CD14-positive monocyte (primary cell): ENCODE data around the gene HSPA2. TPM values are rescaled to one million over a fixed set of nuclear protein-coding genes. Genes with fewer than 3 reads are reported as not detected.

Experiments
- DNase-seq, 3 donors: peaks; one replicate each; pipeline ENCODE4 v3.0.0-alpha.2; 2011 to 2022
- H2AFZ ChIP-seq: 2 replicates; pipeline ENCODE4 v1.6.0; 2012; ENCODE audit warnings: mild to moderate bottlenecking, low read depth, low read length, inconsistent platforms; ENCODE audit not compliant: insufficient read depth, poor library complexity, severe bottlenecking
- H3K27ac ChIP-seq, 2 donors: 1 replicate in 1 of 2; 2 replicates in 1 of 2; pipeline ENCODE4 v1.5.1; 2012 to 2013; ENCODE audit warnings: low read length in 2 of 2, control low read depth in 1 of 2, inconsistent platforms in 1 of 2, low read depth in 1 of 2, mild to moderate bottlenecking in 1 of 2
- H3K27me3 ChIP-seq, 2 donors: one replicate each; pipeline versions ENCODE4 v1.6.0 to v1.6.1; 2011 to 2013; ENCODE audit warnings: low read length in 2 of 2; ENCODE audit not compliant: control insufficient read depth in 2 of 2, insufficient read depth in 2 of 2
- H3K36me3 ChIP-seq, 2 donors: replicated peaks in 1 of 2; 1 replicate in 1 of 2; 2 replicates in 1 of 2; pipeline versions ENCODE4 v1.5.1 to v1.6.1; 2012 to 2013; ENCODE audit warnings: low read length in 2 of 2, control low read depth in 1 of 2, inconsistent platforms in 1 of 2, mild to moderate bottlenecking in 1 of 2; ENCODE audit not compliant: insufficient read depth in 2 of 2, control insufficient read depth in 1 of 2
- H3K4me1 ChIP-seq, 2 donors: 1 replicate in 1 of 2; 2 replicates in 1 of 2; pipeline versions ENCODE4 v1.5.1 to v1.6.1; 2012 to 2013; ENCODE audit warnings: low read length in 2 of 2, control low read depth in 1 of 2, inconsistent platforms in 1 of 2, mild to moderate bottlenecking in 1 of 2, moderate library complexity in 1 of 2; ENCODE audit not compliant: insufficient read depth in 2 of 2, control insufficient read depth in 1 of 2
- H3K4me2 ChIP-seq: replicated peaks from 2 replicates; pipeline ENCODE3; 2012; ENCODE audit warnings: low read length, moderate library complexity, mild to moderate bottlenecking; ENCODE audit not compliant: poor library complexity, severe bottlenecking; ENCODE audit errors: extremely low read depth
- H3K4me3 ChIP-seq, 3 experiments: fragments of 200-600 bp in 1 of 3; sonication (generic) in 1 of 3; replicated peaks in 1 of 3; 1 replicate in 2 of 3; 2 replicates in 1 of 3; pipeline ENCODE4 v1.5.1; 2011 to 2013; ENCODE audit warnings: low read length in 3 of 3, mild to moderate bottlenecking in 3 of 3, control low read depth in 2 of 3, low read depth in 2 of 3, inconsistent platforms in 1 of 3, moderate library complexity in 1 of 3
- H3K79me2 ChIP-seq: 2 replicates; pipeline ENCODE4 v1.6.0; 2012; ENCODE audit warnings: mild to moderate bottlenecking, control low read depth, inconsistent platforms, low read length, moderate library complexity; ENCODE audit not compliant: insufficient read depth
- H3K9ac ChIP-seq: 2 replicates; pipeline ENCODE4 v1.6.0; 2017; ENCODE audit warnings: low read length, mild to moderate bottlenecking; ENCODE audit not compliant: insufficient read depth, poor library complexity, severe bottlenecking
- H3K9me3 ChIP-seq, 2 donors: replicated peaks in 1 of 2; 1 replicate in 1 of 2; 2 replicates in 1 of 2; pipeline versions ENCODE4 v1.5.1 to v1.6.1; 2012 to 2013; ENCODE audit warnings: low read length in 2 of 2, control low read depth in 1 of 2; ENCODE audit not compliant: control insufficient read depth in 1 of 2, insufficient read depth in 1 of 2
- H4K20me1 ChIP-seq: 2 replicates; pipeline ENCODE4 v1.6.0; 2012; ENCODE audit warnings: mild to moderate bottlenecking, low read length, control low read depth, moderate library complexity; ENCODE audit not compliant: insufficient read depth
- H3K27ac Mint-ChIP-seq, 7 donors: one replicate each; pipeline ENCODE4 v1.8.0; 2020; ENCODE audit warnings: mild to moderate bottlenecking in 7 of 7, mixed read lengths in 7 of 7, moderate library complexity in 6 of 7, inconsistent platforms in 2 of 7
- H3K27me3 Mint-ChIP-seq, 3 donors: one replicate each; pipeline ENCODE4 v1.8.0; 2021 to 2022; ENCODE audit warnings: low read depth in 3 of 3, mild to moderate bottlenecking in 3 of 3, mixed read lengths in 3 of 3, moderate library complexity in 3 of 3, inconsistent platforms in 1 of 3
- H3K36me3 Mint-ChIP-seq, 2 donors: one replicate each; pipeline ENCODE4 v1.8.0; 2020; ENCODE audit warnings: mixed read lengths in 2 of 2, inconsistent platforms in 1 of 2, mild to moderate bottlenecking in 1 of 2
- H3K4me1 Mint-ChIP-seq: one replicate; pipeline ENCODE4 v1.8.0; 2020; ENCODE audit warnings: mild to moderate bottlenecking, mixed read lengths
- H3K4me3 Mint-ChIP-seq, 2 donors: one replicate each; pipeline ENCODE4 v1.8.0; 2020; ENCODE audit warnings: mild to moderate bottlenecking in 2 of 2, mixed read lengths in 2 of 2, moderate library complexity in 1 of 2
- H3K9me3 Mint-ChIP-seq, 7 donors: one replicate each; pipeline ENCODE4 v1.8.0; 2020 to 2022; ENCODE audit warnings: mixed read lengths in 7 of 7, mild to moderate bottlenecking in 6 of 7, moderate library complexity in 6 of 7, inconsistent platforms in 2 of 7
- WGBS: methylation state at CpG from one replicate; pipeline ENCODE4 v1.1.5; 2013; ENCODE audit warnings: missing lambda C conversion rate; ENCODE audit not compliant: insufficient coverage; 5-methylcytosine and 5-hydroxymethylcytosine counted together
- intact Hi-C, 2 donors: fragments of 100-400 bp; cut with micrococcal nuclease; formaldehyde crosslinking; loops; one replicate each; pipeline versions ENCODE4 v1.15.0 to v1.15.1; 2023
- polyA plus RNA-seq, 3 donors: library from polyadenylated mRNA; depleted of rRNA in 1 of 3; unstranded in 2 of 3; stranded (reverse) in 1 of 3; fragments of 300-500 nt in 2 of 3; fragments of >200 nt in 1 of 3; fragmentation: Illumina TruSeq in 2 of 3; gene quantifications; 1 replicate in 2 of 3; 2 replicates in 1 of 3; pipeline ENCODE4 v1.2.3, GENCODE V29; 2012 to 2021
- TF ChIP-seq, protein P1 (sequence below): fragments of 200-600 bp; IDR thresholded peaks from one replicate; pipeline ENCODE4 v1.8.0; 2022; ENCODE audit warnings: antibody characterized with exemption, mild to moderate bottlenecking

Gene HSPA2
- polyA plus RNA-seq, 3 donors = 0.17 to 0.41 TPM; not detected in 1

DNA sequence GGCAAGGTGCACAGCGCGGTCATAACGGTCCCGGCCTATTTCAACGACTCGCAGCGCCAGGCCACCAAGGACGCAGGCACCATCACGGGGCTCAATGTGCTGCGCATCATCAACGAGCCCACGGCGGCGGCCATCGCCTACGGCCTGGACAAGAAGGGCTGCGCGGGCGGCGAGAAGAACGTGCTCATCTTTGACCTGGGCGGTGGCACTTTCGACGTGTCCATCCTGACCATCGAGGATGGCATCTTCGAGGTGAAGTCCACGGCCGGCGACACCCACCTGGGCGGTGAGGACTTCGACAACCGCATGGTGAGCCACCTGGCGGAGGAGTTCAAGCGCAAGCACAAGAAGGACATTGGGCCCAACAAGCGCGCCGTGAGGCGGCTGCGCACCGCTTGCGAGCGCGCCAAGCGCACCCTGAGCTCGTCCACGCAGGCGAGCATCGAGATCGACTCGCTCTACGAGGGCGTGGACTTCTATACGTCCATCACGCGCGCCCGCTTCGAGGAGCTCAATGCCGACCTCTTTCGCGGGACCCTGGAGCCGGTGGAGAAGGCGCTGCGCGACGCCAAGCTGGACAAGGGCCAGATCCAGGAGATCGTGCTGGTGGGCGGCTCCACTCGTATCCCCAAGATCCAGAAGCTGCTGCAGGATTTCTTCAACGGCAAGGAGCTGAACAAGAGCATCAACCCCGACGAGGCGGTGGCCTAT lies 875 bp downstream of the HSPA2 start:
- H3K9ac ChIP-seq = no peak overlapping the region

More for the DNA sequence above, 875 bp downstream of the HSPA2 start:
- peak in 1 of 3 donors; percentile 11 for DNase-seq
- Mint-ChIP-seq H3K4me3 (peak overlapping the region; percentile 97 to 99), H3K4me1 (peaks cover 35% of the 10 kb centered on the region), H3K36me3 (peaks cover 16% of the 10 kb centered on the region in 2 donors), H3K27ac (peak overlapping the region in 1 of 7 donors; percentile 33), H3K9me3 (peaks cover 20 to 39% (median 23%) of the 10 kb centered on the region in 7 donors), H3K27me3 (peaks cover 51 to 72% (median 56%) of the 10 kb centered on the region in 3 donors)
- Histone ChIP-seq H2AFZ (peak overlapping the region; percentile 52), H3K9me3 (peaks cover 17 to 24% of the 10 kb centered on the region in 2 donors), H4K20me1 (no peaks in the 10 kb centered on the region), H3K27ac (no peak overlapping the region), H3K4me3 (peak overlapping the region in 1 of 3 experiments; percentile 86), H3K79me2 (no peaks in the 10 kb centered on the region), H3K36me3 (no peaks in the 10 kb centered on the region), H3K27me3 (peaks cover 41 to 55% of the 10 kb centered on the region in 2 donors), H3K4me1 (peaks cover 27 to 33% of the 10 kb centered on the region in 2 donors), H3K4me2 (peak overlapping the region; percentile 92)
- TF ChIP-seq, protein P1, sequence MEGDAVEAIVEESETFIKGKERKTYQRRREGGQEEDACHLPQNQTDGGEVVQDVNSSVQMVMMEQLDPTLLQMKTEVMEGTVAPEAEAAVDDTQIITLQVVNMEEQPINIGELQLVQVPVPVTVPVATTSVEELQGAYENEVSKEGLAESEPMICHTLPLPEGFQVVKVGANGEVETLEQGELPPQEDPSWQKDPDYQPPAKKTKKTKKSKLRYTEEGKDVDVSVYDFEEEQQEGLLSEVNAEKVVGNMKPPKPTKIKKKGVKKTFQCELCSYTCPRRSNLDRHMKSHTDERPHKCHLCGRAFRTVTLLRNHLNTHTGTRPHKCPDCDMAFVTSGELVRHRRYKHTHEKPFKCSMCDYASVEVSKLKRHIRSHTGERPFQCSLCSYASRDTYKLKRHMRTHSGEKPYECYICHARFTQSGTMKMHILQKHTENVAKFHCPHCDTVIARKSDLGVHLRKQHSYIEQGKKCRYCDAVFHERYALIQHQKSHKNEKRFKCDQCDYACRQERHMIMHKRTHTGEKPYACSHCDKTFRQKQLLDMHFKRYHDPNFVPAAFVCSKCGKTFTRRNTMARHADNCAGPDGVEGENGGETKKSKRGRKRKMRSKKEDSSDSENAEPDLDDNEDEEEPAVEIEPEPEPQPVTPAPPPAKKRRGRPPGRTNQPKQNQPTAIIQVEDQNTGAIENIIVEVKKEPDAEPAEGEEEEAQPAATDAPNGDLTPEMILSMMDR = no peak
- intact Hi-C loops = loop anchor here (5.0 to 10.0 kb wide), 3 partner anchors 34 to 443 kb away; partner anchors contain the start of gene FNTB (in 1 of the 2)
- WGBS = 19% methylated on average over 73 of the region's 73 CpGs
